ENCODE measurements around the gene TTC3.

GRCh38 chr21:37231671-37232070 lies 158.6 kb downstream of the TTC3 start:
- TF ChIP-seq CTCF (IDR thresholded peaks at IDR 0.05): no peak
- TF ChIP-seq ZFX (IDR thresholded peaks at IDR 0.05; ENCODE audit: borderline replicate concordance): no peak
